Lung (tissue), 12 donors: Measurements from ENCODE around the gene BMERB1. TPM values are rescaled to one million over a fixed set of nuclear protein-coding genes. Genes with fewer than 3 reads are reported as not detected.
"Not testable (repeated sequence)": the region's sequence is repeated elsewhere in the genome, so short reads cannot be mapped to it uniquely, and the experiment has no call there.

Experiments used
- ATAC-seq: fragments of 200-7000 bp; cut with Tn5 transposase; one replicate; pipeline ENCODE4 v1.9.1; 2020; ENCODE audit warnings: moderate number of reproducible peaks; ENCODE audit not compliant: insufficient read depth, low FRiP score
- DNase-seq, 3 donors: peaks; one replicate each; pipeline ENCODE4 v3.0.0-alpha.2; 2013 to 2017
- H3K27ac ChIP-seq, 2 donors: one replicate each; pipeline ENCODE4 v1.5.1; 2013; ENCODE audit warnings: mild to moderate bottlenecking in 2 of 2, moderate library complexity in 2 of 2, control low read depth in 1 of 2, inconsistent platforms in 1 of 2, low read depth in 1 of 2, low read length in 1 of 2
- H3K27me3 ChIP-seq, 3 donors: one replicate each; pipeline ENCODE4 v1.5.1; 2013; ENCODE audit warnings: low read length in 2 of 3; ENCODE audit not compliant: control insufficient read depth in 3 of 3, insufficient read depth in 3 of 3
- H3K36me3 ChIP-seq, 4 donors: one replicate each; pipeline ENCODE4 v1.5.1; 2013; ENCODE audit warnings: low read length in 4 of 4, mild to moderate bottlenecking in 1 of 4, moderate library complexity in 1 of 4; ENCODE audit not compliant: control insufficient read depth in 4 of 4, insufficient read depth in 4 of 4
- H3K4me1 ChIP-seq, 5 donors: one replicate each; pipeline ENCODE4 v1.5.1; 2013; ENCODE audit warnings: low read length in 5 of 5, mild to moderate bottlenecking in 2 of 5, moderate library complexity in 1 of 5; ENCODE audit not compliant: control insufficient read depth in 5 of 5, insufficient read depth in 5 of 5
- H3K4me3 ChIP-seq: one replicate; pipeline ENCODE4 v1.5.1; 2013; ENCODE audit warnings: mild to moderate bottlenecking, control low read depth, moderate library complexity
- H3K9ac ChIP-seq, 2 donors: one replicate each; pipeline ENCODE4 v1.5.1; 2013; ENCODE audit warnings: low read length in 2 of 2, control low read depth in 1 of 2; ENCODE audit not compliant: insufficient read depth in 1 of 2
- H3K9me3 ChIP-seq, 4 donors: one replicate each; pipeline ENCODE4 v1.5.1; 2013; ENCODE audit warnings: low read length in 3 of 4, mild to moderate bottlenecking in 1 of 4, moderate library complexity in 1 of 4; ENCODE audit not compliant: control insufficient read depth in 4 of 4, insufficient read depth in 3 of 4
- CTCF ChIP-seq: IDR thresholded peaks from 2 replicates; pipeline ENCODE4 v1.5.1; 2012; ENCODE audit warnings: mild to moderate bottlenecking; ENCODE audit errors: control extremely low read depth, extremely low read depth
- WGBS, 2 donors: extraction: QIAGEN DNeasy Blood & Tissue Kit; methylation state at CpG; one replicate each; pipeline ENCODE4 v1.1.7; 2013; 5-methylcytosine and 5-hydroxymethylcytosine counted together
- polyA plus RNA-seq, 2 donors: library from polyadenylated mRNA; stranded (reverse); fragments of 200-250 nt; gene quantifications; one replicate each; pipeline ENCODE4 v1.2.1, GENCODE V29; 2013
- total RNA-seq, 2 donors: library from RNA; depleted of rRNA in 1 of 2; stranded (reverse); fragments of >200 nt in 1 of 2; gene quantifications; one replicate each; pipeline ENCODE4 v1.2.1, GENCODE V29; 2014 to 2021
- donor health status: control.
- donor health status: control.
- donor health status: Bipolar disorder and iron deficiency.
- donor health status: healthy.
- donor health status: DM: yes; HTN: yes; CAD: no.

The BMERB1 gene
- total and polyA plus RNA-seq, 4 donors: 5.6 to 17.5 (median 7.9) TPM

DNA sequence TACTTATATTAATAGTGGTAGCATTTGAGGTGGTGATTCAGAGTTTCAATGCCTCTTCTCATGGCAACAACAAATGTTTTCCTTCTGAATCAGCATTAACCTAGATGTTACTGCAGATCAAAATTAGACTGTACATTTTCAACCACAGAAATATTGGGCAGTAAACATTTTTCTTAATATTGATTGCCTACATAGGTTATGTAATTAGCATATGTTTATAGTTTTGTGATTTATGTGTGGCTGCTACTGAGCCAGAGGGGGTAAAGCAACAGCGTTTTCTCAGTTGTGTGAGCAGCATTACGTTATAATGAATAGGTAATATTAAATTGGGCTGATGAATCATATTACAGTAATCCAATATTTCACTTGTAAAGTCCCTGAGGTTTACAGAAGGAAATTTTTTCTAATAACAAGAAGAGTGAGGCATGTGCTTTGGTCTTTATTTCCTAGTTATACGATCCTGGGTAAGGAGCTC is 18.8 kb upstream of the BMERB1 start:
- no peak overlapping the region for H3K9ac ChIP-seq

DNA sequence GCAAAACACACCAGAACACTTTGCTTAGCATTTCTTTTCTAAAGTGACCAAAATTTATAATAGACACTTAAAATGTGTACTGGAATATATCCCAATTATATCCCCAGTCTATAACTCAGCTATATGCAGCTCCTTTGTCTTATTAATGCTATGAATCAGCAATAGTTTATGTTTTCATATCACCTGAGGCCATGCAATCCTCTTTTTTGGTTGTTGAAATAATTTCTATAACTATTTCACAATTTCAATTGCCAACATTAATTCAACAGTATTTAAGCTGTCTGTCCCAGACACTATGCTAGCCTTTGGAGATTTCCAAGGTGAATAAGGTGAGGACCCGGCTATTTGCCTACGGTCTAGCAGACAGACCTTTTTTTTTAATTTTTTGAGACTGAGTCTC is 17.2 kb upstream of the BMERB1 start:
- Histone ChIP-seq H3K4me1 (no peaks in the 10 kb centered on the region), H3K36me3 (no peaks in the 10 kb centered on the region), H3K9me3 (no peaks in the 10 kb centered on the region), H3K9ac (no peak overlapping the region), H3K4me3 (no peak overlapping the region), H3K27ac (no peak overlapping the region), H3K27me3 (no peaks in the 10 kb centered on the region)
- TF ChIP-seq CTCF: no peak
- ATAC-seq (no peak), DNase-seq (no peak)
- 94 to 99% methylated on average over 2 of the region's 2 CpGs for WGBS, 2 donors

More for the DNA sequence above, 18.8 kb upstream of the BMERB1 start:
- DNase-seq (no peak), ATAC-seq (no peak)
- no peak overlapping the region for H3K4me3 ChIP-seq
- 69 to 82% methylated on average over 3 of the region's 3 CpGs for WGBS, 2 donors
- no peaks in the 10 kb centered on the region for H3K9me3 ChIP-seq
- no peaks in the 10 kb centered on the region for H3K36me3 ChIP-seq
- no peak for TF ChIP-seq CTCF
- H3K4me1 ChIP-seq: no peaks in the 10 kb centered on the region
- no peaks in the 10 kb centered on the region for H3K27me3 ChIP-seq
- no peak overlapping the region for H3K27ac ChIP-seq

DNA sequence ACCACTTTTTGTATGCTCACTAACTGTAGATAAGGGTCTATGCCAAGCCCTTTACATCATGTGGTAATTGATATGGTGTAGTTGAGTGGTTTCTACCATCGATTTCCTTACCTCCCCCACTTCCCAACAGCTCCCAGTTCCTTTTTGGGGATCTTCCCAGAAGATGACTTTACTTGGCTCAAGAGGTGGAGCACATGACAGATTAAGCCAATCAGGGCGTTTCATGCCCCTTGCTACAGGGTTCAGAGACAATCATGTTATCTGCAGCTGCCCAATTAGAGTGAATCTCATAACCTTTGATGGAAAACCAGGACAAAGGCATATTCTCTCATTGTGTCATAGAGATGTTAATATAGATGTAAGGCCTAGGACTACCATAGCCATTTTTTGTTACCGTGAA is 16.2 kb upstream of the BMERB1 start:
- WGBS, 2 donors: 85 to 88% methylated on average over 3 of the region's 3 CpGs
- no peak for ATAC-seq
- Histone ChIP-seq H3K9ac (no peak overlapping the region), H3K9me3 (no peaks in the 10 kb centered on the region), H3K4me3 (no peak overlapping the region), H3K27me3 (no peaks in the 10 kb centered on the region), H3K27ac (no peak overlapping the region), H3K36me3 (no peaks in the 10 kb centered on the region), H3K4me1 (no peaks in the 10 kb centered on the region)
- no peak for TF ChIP-seq CTCF
- DNase-seq: no peak

- ATAC-seq, H3K9me3 ChIP-seq: not testable (repeated sequence)
- WGBS, 2 donors: 91 to 92% methylated on average over 5 of the region's 5 CpGs
Observed at GRCh38 chr16:15421696-15422095, 12.7 kb upstream of the BMERB1 start.

More at GRCh38 chr16:15421696-15422095, 12.7 kb upstream of the BMERB1 start:
- H3K4me1 ChIP-seq, H3K27me3 ChIP-seq, H3K4me3 ChIP-seq, H3K27ac ChIP-seq, H3K36me3 ChIP-seq, DNase-seq, H3K9ac ChIP-seq: not testable (repeated sequence)
